ENCODE results near the gene DLST. TPM values are rescaled to one million over a fixed set of nuclear protein-coding genes. Genes with fewer than 3 reads are reported as not detected.

The DLST gene
- polyA plus RNA-seq, 1 experiment, result 150 TPM

DNA sequence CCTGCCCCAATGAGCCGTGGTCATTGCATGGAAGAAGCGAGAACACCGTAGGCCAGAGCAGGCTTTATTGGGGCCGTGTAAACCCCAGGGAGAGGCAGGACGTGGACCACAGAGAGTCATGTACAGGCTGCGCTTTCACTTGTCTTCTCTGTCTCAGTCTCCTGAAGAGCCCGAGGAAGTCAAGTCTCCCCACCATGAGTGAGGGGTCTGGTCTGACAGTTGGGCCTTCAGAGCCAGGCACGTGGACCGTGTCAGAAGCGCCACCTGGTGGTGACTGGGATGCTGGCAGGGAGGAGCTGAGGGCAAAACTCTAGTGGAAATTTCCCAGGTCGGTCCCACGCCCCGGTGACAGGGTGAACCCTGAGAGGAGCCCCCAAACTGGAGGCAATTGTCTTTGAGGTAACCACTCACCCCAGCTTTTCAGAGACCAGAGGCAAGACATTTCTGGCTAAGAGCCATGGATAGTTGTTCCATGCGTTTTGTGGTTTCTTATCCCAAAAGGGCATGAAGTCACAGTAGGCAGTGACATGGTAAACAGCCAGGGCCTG, 24.0 kb downstream of the DLST start:
- H3K4me3 ChIP-seq (ENCODE audit: low read depth, low read length), result no peak overlapping the region
- ChIA-PET POLR2A (interaction anchor here (0.6 to 1.6 kb wide), 5 partner anchors 10 to 297 kb away, joined by 3 to 6 read pairs (median 5); no protein-coding TSS in a partner anchor), CTCF (interaction anchor here (0.5 to 5.8 kb wide), 36 partner anchors 10 to 296 kb away, joined by 3 to 227 read pairs (median 4); partner anchors contain the start of genes ACYP1, PROX2 and RPS6KL1)
- TF ChIP-seq, protein P1, sequence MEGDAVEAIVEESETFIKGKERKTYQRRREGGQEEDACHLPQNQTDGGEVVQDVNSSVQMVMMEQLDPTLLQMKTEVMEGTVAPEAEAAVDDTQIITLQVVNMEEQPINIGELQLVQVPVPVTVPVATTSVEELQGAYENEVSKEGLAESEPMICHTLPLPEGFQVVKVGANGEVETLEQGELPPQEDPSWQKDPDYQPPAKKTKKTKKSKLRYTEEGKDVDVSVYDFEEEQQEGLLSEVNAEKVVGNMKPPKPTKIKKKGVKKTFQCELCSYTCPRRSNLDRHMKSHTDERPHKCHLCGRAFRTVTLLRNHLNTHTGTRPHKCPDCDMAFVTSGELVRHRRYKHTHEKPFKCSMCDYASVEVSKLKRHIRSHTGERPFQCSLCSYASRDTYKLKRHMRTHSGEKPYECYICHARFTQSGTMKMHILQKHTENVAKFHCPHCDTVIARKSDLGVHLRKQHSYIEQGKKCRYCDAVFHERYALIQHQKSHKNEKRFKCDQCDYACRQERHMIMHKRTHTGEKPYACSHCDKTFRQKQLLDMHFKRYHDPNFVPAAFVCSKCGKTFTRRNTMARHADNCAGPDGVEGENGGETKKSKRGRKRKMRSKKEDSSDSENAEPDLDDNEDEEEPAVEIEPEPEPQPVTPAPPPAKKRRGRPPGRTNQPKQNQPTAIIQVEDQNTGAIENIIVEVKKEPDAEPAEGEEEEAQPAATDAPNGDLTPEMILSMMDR (IDR thresholded peaks at IDR 0.05; ENCODE audit: low read depth, low read length), result peak; percentile 96
- H3K27ac ChIP-seq (ENCODE audit: low read depth, low read length), result no peak overlapping the region
- no peaks in the 10 kb centered on the region for H3K9me3 ChIP-seq (ENCODE audit: control insufficient read depth, insufficient read depth, low read length)
- DNase-seq (ENCODE audit: low read depth, low spot score), result no peak
- no peaks in the 10 kb centered on the region for H3K27me3 ChIP-seq (ENCODE audit: control insufficient read depth, insufficient read depth, low read length)

DNA sequence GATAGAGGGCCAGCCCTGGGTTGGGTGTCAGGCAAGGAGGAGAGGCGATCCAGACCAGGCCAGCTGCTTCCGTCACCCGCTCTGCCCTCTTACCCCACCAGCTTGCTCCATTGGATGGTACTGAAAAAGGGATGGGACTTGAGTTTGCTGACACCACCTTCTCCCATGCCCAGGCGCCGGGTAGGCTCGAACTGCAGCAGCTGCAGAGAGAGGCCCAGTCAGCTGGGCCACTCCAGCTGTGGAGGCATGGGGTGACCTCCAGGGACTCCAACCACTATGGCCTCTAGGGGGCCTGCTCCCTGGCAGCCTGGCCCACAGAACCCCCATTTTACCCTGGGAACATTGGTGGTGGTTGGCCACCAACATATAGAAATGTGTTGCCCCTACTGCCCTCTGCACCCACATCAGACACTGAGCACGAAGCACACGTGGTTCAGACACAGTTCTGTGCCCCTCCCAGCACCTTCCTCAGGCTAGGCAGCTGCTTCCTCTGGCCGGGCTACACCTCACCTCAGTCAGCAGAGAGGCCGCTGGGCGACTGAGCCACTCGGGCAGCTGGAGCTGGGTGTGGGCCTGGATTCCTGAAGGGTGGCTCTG, 25.3 kb downstream of the DLST start:
- Histone ChIP-seq H3K27me3 (ENCODE audit: control insufficient read depth, insufficient read depth, low read length) (no peaks in the 10 kb centered on the region), H3K27ac (ENCODE audit: low read depth, low read length) (no peak overlapping the region), H3K4me3 (ENCODE audit: low read depth, low read length) (no peak overlapping the region), H3K9me3 (ENCODE audit: control insufficient read depth, insufficient read depth, low read length) (no peaks in the 10 kb centered on the region)
- CTCF ChIA-PET, result interaction anchor here (1.5 to 5.8 kb wide), 6 partner anchors 11 to 298 kb away, joined by 5 to 227 read pairs (median 45); partner anchors contain the start of gene PROX2
- POLR2A ChIA-PET, result interaction anchor here (1.0 kb wide), 1 partner anchor 46 kb away, joined by 6 read pairs; no protein-coding TSS in a partner anchor
- TF ChIP-seq, protein P1 (IDR thresholded peaks at IDR 0.05; ENCODE audit: low read depth, low read length), result peak; percentile 28
- DNase-seq (ENCODE audit: low read depth, low spot score), result no peak

GRCh38 chr14:74907744-74908143, 26.0 kb downstream of the DLST start:
- TF ChIP-seq, protein P1 (IDR thresholded peaks at IDR 0.05; ENCODE audit: low read depth, low read length), result no peak
- Histone ChIP-seq H3K9me3 (ENCODE audit: control insufficient read depth, insufficient read depth, low read length) (no peaks in the 10 kb centered on the region), H3K4me3 (ENCODE audit: low read depth, low read length) (no peak overlapping the region), H3K27me3 (ENCODE audit: control insufficient read depth, insufficient read depth, low read length) (no peaks in the 10 kb centered on the region), H3K27ac (ENCODE audit: low read depth, low read length) (no peak overlapping the region)
- ChIA-PET POLR2A (interaction anchor here (0.6 to 1.0 kb wide), 2 partner anchors 47 to 56 kb away, joined by 5 to 6 read pairs; no protein-coding TSS in a partner anchor), CTCF (interaction anchor here (1.5 to 5.8 kb wide), 4 partner anchors 13 to 299 kb away, joined by 5 to 227 read pairs (median 58); no protein-coding TSS in a partner anchor)
- DNase-seq (ENCODE audit: low read depth, low spot score), result no peak

- H3K27me3 ChIP-seq (ENCODE audit: control insufficient read depth, insufficient read depth, low read length), result no peaks in the 10 kb centered on the region
- DNase-seq (ENCODE audit: low read depth, low spot score), result no peak
- no peak overlapping the region for H3K27ac ChIP-seq (ENCODE audit: low read depth, low read length)
- ChIA-PET CTCF (interaction anchor here (4.5 to 5.8 kb wide), 3 partner anchors 48 to 180 kb away, joined by 39 to 227 read pairs (median 44); no protein-coding TSS in a partner anchor), POLR2A (no interaction called here)
- TF ChIP-seq, protein P1 (IDR thresholded peaks at IDR 0.05; ENCODE audit: low read depth, low read length), result no peak
- no peak overlapping the region for H3K4me3 ChIP-seq (ENCODE audit: low read depth, low read length)
- H3K9me3 ChIP-seq (ENCODE audit: control insufficient read depth, insufficient read depth, low read length), result no peaks in the 10 kb centered on the region
Observed at GRCh38 chr14:74908861-74909341, 27.2 kb downstream of the DLST start.

DNA sequence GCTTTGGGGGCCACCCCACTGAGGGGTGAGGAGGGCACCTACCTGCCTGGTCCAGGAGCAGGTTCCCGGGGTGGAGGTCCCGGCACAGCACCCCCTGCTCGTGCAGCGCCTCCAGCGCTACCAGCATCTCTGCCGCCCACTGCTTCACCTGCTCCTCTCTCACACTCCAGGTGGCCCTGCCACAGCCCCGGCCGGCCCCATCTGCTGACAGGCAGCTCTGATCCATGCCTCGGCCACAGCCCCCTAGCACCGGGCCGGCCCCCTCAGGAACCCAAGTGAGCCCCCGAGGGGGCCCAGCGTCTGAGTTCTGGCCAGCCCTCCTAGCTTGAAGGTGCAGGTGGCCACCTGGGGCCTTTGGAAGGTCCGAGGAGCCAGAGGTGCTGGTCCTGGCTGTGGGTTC, 27.8 kb downstream of the DLST start:
- TF ChIP-seq, protein P1 (IDR thresholded peaks at IDR 0.05; ENCODE audit: low read depth, low read length), result no peak
- ChIA-PET POLR2A (no interaction called here), CTCF (interaction anchor here (4.1 to 4.5 kb wide), 2 partner anchors 48 to 179 kb away, joined by 21 to 39 read pairs; no protein-coding TSS in a partner anchor)
- Histone ChIP-seq H3K27me3 (ENCODE audit: control insufficient read depth, insufficient read depth, low read length) (no peaks in the 10 kb centered on the region), H3K27ac (ENCODE audit: low read depth, low read length) (no peak overlapping the region), H3K4me3 (ENCODE audit: low read depth, low read length) (no peak overlapping the region), H3K9me3 (ENCODE audit: control insufficient read depth, insufficient read depth, low read length) (no peaks in the 10 kb centered on the region)
- no peak for DNase-seq (ENCODE audit: low read depth, low spot score)

Measured in AG04450 (cell line).